SK-N-MC (cell line): ENCODE measurements around the gene CRKL.

Experiments used
- DNase-seq: peaks from one replicate; pipeline ENCODE4 v3.0.0-alpha.2; 2011; ENCODE audit warnings: low read depth, low spot score
- H3K27ac ChIP-seq: fragments of 200-600 bp; sonication (generic); 2 replicates; pipeline ENCODE4 v1.5.1; 2016; ENCODE audit warnings: mixed run types
- H3K36me3 ChIP-seq: fragments of 200-600 bp; sonication (generic); 2 replicates; pipeline ENCODE4 v1.6.1; 2017; ENCODE audit warnings: antibody characterized with exemption, low read length, mixed read lengths; ENCODE audit not compliant: insufficient read depth
- H3K4me3 ChIP-seq: fragments of 200-600 bp; sonication (generic); 2 replicates; pipeline ENCODE4 v1.5.1; 2016
- H3K9ac ChIP-seq: fragments of 200-600 bp; sonication (generic); 2 replicates; pipeline ENCODE4 v1.8.0; 2017; ENCODE audit warnings: mixed run types, mixed read lengths; ENCODE audit not compliant: insufficient read length
- H3K9me3 ChIP-seq: fragments of 200-600 bp; sonication (generic); 2 replicates; pipeline ENCODE4 v1.6.1; 2017; ENCODE audit warnings: low read depth, mild to moderate bottlenecking, antibody characterized with exemption, low read length, moderate library complexity, mixed read lengths
- EZH2 ChIP-seq: fragments of 200-600 bp; sonication (generic); IDR thresholded peaks from one replicate; pipeline ENCODE4 v1.6.1; 2017; ENCODE audit warnings: antibody characterized with exemption
- FOXP2 ChIP-seq: optimal IDR thresholded peaks from 2 replicates; pipeline ENCODE3; 2011; ENCODE audit warnings: mild to moderate bottlenecking, moderate library complexity; ENCODE audit not compliant: insufficient read depth; ENCODE audit errors: extremely low read length, control extremely low read depth
- POLR2AphosphoS5 ChIP-seq: IDR thresholded peaks from 2 replicates; pipeline ENCODE4 v1.6.1; 2012; ENCODE audit warnings: mild to moderate bottlenecking, low read depth, low read length, borderline replicate concordance

The CRKL gene

DNA sequence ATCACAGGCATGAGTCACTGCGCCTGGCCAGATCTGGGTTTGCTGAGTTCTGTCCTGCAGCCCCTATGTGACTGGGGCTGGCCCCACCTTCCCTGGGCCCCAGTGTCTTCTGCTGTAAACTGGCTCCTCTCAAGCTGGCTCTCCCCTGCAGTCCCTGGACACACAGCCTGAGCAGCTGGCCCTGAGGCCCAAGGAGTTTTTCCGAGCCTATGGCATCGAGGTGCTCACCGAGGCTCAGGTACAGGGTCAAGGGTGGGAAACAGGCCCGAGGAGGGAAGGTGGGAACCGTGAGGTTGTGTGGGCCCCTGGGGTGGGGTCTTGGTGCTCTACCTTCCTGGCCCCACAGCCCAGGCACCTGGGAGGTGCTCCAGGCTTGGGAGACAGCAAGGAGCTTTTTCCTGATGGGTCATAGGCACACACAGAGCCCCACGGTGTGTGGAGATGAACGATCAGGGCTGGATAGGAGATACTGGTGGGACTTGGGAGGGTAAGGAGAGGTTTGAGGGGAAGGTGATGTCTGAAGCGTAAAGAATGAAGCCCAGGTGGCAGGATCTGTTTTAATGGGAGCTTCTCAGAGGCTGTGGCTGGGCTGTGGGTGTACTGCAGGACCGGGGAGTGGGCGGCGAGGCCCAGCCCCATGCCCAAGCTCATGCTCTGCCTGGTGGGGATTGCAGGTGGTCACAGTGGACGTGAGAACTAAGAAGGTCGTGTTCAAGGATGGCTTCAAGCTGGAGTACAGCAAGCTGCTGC, 58.5 kb downstream of the CRKL start:
- DNase-seq: no peak
- no peaks in the 10 kb centered on the region for H3K36me3 ChIP-seq
- TF ChIP-seq POLR2AphosphoS5: no peak
- TF ChIP-seq EZH2: no peak
- no peak for TF ChIP-seq FOXP2
- no peak overlapping the region for H3K9ac ChIP-seq
- peaks cover 7% of the 10 kb centered on the region; the same call in 1 of the 2 replicates for H3K9me3 ChIP-seq
- no peak overlapping the region for H3K27ac ChIP-seq
- no peak overlapping the region for H3K4me3 ChIP-seq

DNA sequence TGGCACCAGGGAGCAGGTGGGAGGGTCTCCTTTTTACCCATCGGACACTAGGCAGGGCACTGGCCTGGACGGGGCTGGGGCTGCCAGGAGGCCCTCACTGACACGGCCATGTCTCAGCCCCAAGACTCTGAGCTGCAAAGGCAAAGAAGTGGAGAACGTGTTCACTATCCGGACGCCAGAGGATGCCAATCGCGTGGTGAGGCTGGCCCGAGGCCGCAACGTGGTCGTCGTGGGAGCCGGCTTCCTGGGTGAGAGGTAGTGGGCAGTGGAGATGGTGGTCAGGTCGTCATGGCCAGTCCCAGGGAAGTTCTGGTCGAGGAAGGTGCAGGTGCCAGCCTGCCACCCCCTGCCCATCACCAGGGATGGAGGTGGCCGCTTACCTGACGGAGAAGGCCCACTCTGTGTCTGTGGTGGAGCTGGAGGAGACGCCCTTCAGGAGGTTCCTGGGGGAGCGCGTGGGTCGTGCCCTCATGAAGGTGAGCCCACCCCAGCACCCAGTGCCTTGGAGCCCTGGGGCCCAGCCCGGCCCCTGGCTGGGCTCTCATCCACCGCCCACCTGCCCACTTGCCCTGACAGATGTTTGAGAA, 59.2 kb downstream of the CRKL start:
- DNase-seq: no peak
- Histone ChIP-seq H3K4me3 (no peak overlapping the region), H3K9ac (no peak overlapping the region), H3K27ac (no peak overlapping the region), H3K9me3 (peaks cover 7% of the 10 kb centered on the region; the same call in 1 of the 2 replicates), H3K36me3 (no peaks in the 10 kb centered on the region)
- TF ChIP-seq POLR2AphosphoS5 (no peak), EZH2 (no peak), FOXP2 (no peak)

DNA sequence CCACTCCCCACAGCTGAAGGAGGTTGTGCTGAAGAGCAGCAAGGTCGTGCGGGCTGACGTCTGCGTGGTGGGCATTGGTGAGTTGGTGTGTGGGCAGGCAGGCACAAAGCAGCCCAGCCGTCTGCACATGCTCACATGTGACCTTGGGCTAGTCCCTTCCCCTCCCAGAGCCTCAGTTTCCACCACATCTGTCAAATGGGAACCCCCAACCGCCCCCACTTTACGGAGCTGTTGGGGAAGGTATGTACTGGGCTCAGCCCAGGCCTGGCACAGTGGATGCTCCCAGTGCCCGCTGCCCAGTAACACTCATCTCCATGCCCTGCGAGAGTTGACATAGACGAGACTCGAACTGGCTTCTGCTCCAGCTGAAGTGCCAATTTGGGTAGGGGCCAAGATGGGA, 59.8 kb downstream of the CRKL start:
- peaks cover 7% of the 10 kb centered on the region; the same call in 1 of the 2 replicates for H3K9me3 ChIP-seq
- no peak for DNase-seq
- H3K9ac ChIP-seq: no peak overlapping the region

DNA sequence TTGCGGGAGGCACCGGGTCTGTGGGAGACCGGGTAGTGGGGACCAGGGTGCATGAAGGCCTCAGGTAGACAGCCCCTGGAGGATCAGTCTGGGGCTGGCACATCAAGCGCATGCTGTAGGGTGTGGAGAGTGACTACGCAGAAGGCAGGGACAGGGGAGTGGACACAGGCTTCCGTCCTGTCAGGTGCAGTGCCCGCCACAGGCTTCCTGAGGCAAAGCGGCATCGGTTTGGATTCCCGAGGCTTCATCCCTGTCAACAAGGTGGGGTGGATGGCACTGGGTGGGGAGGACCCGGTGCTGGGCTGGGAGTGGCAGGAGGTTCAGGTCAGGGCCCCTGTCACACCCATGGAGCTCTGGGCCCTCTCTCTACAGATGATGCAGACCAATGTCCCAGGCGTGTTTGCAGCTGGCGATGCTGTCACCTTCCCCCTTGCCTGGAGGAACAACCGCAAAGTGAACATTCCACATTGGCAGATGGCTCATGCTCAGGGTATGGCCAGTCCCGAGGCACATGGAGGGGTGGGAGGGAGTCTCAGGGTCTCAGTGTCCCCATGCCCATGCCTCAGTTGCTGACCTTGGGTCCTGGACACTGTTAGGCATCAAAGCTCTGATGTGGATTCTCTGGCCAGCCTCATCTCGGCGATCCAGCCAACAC, 60.4 kb downstream of the CRKL start:
- Histone ChIP-seq H3K9ac (no peak overlapping the region), H3K4me3 (no peak overlapping the region), H3K36me3 (no peaks in the 10 kb centered on the region), H3K27ac (no peak overlapping the region), H3K9me3 (peaks cover 7% of the 10 kb centered on the region; the same call in 1 of the 2 replicates)
- TF ChIP-seq EZH2: no peak
- TF ChIP-seq POLR2AphosphoS5: no peak
- no peak for TF ChIP-seq FOXP2
- no peak for DNase-seq

More for the DNA sequence above, 59.8 kb downstream of the CRKL start:
- Histone ChIP-seq H3K27ac (no peak overlapping the region), H3K36me3 (no peaks in the 10 kb centered on the region), H3K4me3 (no peak overlapping the region)
- TF ChIP-seq POLR2AphosphoS5 (no peak), FOXP2 (no peak), EZH2 (no peak)

DNA sequence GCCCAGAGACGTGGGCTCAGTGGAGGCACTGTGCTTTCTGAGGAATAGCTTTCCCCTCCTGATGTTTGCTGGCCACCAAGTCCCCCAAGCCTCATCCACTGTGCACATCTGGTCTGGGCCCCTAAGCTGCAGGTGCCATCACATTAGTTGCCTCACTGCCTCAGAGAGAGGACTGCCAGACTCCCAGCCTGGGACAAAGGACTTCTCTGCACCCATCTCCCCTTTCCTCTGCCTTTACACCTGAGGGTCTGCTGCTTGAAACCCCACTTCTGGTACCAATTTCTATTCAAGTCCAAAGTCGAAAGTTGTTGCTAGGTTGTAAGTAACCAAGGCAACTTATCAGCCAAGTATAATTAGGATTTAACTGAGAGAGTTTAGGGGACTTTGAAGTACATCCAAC, 61.2 kb downstream of the CRKL start:
- Histone ChIP-seq H3K36me3 (no peaks in the 10 kb centered on the region), H3K27ac (no peak overlapping the region), H3K9ac (no peak overlapping the region), H3K9me3 (peaks cover 7% of the 10 kb centered on the region; the same call in 1 of the 2 replicates), H3K4me3 (no peak overlapping the region)
- TF ChIP-seq FOXP2: no peak
- TF ChIP-seq POLR2AphosphoS5: no peak
- TF ChIP-seq EZH2: no peak
- DNase-seq: no peak

DNA sequence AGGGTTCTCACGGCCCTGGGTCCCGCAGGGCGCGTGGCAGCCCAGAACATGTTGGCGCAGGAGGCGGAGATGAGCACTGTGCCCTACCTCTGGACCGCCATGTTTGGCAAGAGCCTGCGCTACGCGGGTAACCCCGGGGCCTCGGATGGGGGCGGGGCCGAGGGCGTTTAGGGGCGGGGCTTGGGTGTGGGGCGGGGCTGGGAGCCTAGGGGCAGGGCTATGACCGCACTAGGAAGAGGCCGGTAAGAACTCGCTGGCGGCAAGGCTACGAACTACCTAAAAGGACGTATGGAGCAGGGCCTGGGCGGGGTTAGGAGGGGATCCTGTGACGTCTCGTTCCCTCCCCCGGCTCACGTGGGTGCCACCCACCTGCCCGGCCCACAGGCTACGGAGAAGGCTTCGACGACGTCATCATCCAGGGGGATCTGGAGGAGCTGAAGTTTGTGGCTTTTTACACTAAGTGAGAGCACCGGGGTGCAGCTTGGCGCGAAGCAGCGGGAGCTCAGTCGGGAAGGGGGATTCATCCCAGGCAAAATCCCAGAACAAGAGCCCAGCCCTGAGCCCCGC, 62.1 kb downstream of the CRKL start:
- H3K27ac ChIP-seq: no peak overlapping the region
- no peak overlapping the region for H3K9ac ChIP-seq
- H3K4me3 ChIP-seq: no peak overlapping the region
- no peak for TF ChIP-seq FOXP2
- no peak for TF ChIP-seq POLR2AphosphoS5
- no peak for TF ChIP-seq EZH2
- peaks cover 7% of the 10 kb centered on the region; the same call in 1 of the 2 replicates for H3K9me3 ChIP-seq
- no peaks in the 10 kb centered on the region; the same call in 1 of the 2 replicates for H3K36me3 ChIP-seq
- DNase-seq: no peak

DNA sequence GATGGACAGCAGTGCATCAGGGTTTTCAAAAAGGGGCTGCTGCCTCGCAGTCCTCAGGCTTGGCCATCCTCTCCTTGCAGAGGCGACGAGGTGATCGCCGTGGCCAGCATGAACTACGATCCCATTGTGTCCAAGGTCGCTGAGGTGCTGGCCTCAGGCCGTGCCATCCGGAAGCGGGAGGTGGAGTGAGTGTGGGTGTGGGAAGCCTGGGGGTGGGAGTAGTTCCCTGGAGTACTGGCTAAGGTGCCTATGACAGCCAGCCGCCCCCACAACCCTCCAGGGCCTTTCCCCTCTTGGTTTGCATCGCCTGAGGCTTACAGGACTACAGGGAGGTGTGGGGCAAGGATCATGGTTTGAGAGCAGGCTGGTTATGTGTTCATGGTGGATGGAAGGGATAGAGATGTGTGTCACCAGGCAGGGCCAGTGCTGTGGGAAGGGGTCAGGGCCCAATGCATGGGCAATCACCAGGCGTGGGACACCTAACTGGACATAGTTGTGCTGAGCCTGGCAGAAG, 62.8 kb downstream of the CRKL start:
- no peak overlapping the region for H3K4me3 ChIP-seq
- H3K36me3 ChIP-seq: no peaks in the 10 kb centered on the region; the same call in 1 of the 2 replicates
- TF ChIP-seq EZH2 (no peak), POLR2AphosphoS5 (no peak), FOXP2 (no peak)
- DNase-seq: no peak
- H3K9me3 ChIP-seq: peaks cover 7% of the 10 kb centered on the region; the same call in 1 of the 2 replicates
- no peak overlapping the region for H3K9ac ChIP-seq
- no peak overlapping the region for H3K27ac ChIP-seq
